Daoy (cell line): Measurements from ENCODE around the gene PFAS. TPM values are rescaled to one million over a fixed set of nuclear protein-coding genes. Genes with fewer than 3 reads are reported as not detected.
"Not testable (repeated sequence)": the region's sequence is repeated elsewhere in the genome, so short reads cannot be mapped to it uniquely, and the experiment has no call there.

Experiments
- DNase-seq: peaks from one replicate; pipeline ENCODE4 v3.0.0-alpha.2; 2015; ENCODE audit warnings: low read depth
- total RNA-seq: library from RNA; depleted of rRNA; stranded (reverse); fragments of >200 nt; shearing (Covaris generic); gene quantifications from 2 replicates; pipeline ENCODE4 v1.2.3, GENCODE V29; 2014; rRNA removed

PFAS gene, protein sequence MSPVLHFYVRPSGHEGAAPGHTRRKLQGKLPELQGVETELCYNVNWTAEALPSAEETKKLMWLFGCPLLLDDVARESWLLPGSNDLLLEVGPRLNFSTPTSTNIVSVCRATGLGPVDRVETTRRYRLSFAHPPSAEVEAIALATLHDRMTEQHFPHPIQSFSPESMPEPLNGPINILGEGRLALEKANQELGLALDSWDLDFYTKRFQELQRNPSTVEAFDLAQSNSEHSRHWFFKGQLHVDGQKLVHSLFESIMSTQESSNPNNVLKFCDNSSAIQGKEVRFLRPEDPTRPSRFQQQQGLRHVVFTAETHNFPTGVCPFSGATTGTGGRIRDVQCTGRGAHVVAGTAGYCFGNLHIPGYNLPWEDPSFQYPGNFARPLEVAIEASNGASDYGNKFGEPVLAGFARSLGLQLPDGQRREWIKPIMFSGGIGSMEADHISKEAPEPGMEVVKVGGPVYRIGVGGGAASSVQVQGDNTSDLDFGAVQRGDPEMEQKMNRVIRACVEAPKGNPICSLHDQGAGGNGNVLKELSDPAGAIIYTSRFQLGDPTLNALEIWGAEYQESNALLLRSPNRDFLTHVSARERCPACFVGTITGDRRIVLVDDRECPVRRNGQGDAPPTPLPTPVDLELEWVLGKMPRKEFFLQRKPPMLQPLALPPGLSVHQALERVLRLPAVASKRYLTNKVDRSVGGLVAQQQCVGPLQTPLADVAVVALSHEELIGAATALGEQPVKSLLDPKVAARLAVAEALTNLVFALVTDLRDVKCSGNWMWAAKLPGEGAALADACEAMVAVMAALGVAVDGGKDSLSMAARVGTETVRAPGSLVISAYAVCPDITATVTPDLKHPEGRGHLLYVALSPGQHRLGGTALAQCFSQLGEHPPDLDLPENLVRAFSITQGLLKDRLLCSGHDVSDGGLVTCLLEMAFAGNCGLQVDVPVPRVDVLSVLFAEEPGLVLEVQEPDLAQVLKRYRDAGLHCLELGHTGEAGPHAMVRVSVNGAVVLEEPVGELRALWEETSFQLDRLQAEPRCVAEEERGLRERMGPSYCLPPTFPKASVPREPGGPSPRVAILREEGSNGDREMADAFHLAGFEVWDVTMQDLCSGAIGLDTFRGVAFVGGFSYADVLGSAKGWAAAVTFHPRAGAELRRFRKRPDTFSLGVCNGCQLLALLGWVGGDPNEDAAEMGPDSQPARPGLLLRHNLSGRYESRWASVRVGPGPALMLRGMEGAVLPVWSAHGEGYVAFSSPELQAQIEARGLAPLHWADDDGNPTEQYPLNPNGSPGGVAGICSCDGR (N-terminal part only)
- total RNA-seq, result 35.1 and 37.1 TPM in 2 replicates

DNA sequence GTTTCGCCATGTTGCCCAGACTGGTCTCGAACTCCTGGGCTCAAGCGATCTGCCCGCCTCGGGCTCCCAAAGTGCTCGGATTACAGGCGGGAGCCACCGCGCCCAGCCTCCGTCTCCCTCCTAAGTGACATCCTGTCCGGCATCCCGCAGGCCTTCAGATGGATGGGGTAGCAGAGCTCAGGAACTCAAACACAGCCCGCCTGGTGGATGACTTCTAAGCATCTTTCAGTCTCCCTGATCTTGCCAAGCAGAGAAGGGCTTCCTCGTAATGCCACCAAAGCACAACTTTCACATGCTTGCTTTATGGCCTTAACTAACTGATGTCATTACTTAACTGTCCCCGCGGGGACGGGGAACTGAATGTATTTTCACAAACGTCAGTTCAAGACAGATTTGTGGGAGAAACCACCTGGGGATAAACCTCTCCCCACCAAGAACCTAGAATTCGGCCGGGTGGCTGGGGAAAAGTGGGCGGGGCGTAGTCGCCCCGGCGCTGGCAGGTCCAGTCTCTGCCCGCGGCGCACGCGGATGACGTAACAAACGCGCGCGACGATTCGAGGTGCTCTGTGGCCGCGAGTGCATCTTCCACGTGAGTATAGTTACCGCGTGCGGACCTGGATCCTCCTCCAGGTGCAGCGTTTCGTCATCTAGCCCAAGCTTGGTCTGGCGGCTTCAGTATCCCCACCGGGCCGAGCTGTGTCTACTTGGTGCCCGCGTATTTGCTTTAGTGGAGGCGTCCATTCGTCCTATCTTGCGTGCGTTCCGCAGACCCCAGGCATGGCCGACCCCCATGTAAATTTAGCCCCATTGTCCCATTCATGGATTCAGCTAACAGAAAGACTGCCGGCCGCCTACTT, at the start of gene PFAS:
TSS of gene PFAS (plus strand) at position 539 of the 857 bp plus-strand sequence. CDS start 4,649 bp downstream, outside the sequence.
- DNase-seq, result peak; percentile 93

DNA sequence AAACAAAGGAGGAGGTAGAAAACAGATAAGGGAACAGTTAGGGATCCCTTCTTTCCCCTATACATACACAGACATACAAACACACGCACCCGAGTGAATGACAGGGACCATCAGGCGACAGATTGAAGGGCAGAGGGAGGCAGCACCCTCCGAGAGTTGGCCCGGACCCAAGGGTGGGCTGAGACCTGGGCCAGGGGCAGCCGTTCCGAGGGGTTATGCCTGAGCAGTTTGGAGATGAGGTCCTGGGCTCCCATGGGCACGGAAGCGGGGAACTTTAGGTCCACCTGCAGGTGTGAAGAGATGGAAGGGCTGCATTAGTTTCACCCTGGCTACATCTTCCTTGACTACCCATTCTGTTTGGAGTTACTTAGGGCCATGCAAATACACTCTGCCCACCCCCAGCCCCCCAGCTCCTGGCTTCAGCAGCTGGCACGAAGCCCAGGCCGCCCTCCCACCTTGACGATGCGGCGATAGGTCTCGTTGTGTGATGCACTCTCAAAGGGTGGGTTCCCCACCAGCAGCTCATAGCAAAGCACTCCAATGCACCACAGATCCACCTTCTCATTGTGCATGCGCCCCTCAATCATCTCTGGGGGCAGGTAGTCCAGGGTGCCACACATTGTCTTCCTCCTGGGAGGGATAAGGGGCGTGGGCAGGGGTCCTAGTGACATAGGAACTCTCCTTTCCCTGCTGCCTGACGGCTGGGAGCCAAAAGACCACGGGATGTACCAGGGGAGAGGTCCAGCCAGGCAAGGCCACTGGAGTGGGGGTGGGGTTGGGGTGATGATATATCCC, 44.1 kb upstream of the PFAS start:
- DNase-seq, result no peak

DNA sequence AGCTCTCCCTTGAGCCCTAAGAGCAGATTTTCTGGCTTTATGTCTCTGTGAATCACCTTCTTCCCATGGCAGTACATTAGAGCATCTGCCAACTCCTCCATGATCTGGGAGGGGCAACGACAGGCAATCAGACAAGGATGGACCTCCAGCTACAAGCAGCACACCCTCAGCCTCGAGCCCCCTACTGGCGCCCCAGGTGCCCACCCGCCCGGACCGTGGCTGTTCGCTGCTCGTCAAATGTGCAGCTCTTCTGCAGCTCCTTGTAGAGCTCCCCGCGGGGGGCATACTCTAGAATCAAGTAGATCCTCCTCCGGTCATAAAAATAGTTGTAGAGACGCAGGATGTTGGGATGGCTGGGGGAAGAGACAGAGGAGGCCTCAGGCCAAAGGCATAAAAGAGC, 42.6 kb upstream of the PFAS start:
- DNase-seq, result no peak

DNA sequence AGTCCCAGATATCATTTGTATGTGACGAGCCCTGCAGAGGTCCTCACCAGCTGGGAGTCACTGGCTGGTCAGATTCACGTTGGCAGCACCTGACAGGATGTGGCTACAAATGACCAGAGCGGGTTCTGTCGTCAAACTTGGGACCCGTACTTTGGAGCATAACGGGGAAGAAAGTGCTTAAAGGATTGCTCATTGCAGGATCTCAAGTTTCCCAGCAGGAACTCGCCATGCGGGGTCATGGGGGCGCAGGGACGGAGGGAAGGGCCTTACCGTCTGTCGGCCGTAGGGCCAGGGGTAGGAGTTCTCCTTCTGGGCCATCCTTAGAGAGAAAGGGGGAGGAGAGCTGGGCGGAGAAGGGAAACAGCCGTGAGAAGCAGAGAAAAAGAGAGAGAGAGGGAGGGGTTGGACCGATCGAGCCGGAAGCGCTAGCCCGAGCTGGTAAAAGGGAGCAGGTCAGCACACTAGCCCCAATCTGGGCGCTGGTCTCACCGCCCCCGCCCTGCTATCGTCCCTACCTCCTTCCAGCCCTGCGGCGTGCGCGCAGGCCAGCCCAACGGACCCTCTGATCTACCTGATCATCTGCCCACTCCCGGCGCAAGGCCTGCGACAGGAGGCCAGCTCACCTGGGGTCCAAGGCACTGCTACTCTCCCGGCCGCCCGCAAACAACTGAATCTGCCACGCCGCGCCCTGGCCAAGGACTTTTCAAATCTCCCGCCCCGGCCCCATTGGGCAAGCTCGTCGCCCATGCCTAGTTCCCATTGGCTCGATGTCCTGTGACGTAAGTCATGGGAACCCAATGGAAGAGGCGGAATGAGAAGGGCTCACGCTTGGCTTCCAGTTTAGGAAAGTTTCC, 39.0 kb upstream of the PFAS start, which contains the start of gene AURKB:
TSS of gene AURKB (minus strand) at position 669 of the 854 bp plus-strand sequence. CDS start at position 318, 351 bp downstream.
- DNase-seq, result peak; percentile 96

DNA sequence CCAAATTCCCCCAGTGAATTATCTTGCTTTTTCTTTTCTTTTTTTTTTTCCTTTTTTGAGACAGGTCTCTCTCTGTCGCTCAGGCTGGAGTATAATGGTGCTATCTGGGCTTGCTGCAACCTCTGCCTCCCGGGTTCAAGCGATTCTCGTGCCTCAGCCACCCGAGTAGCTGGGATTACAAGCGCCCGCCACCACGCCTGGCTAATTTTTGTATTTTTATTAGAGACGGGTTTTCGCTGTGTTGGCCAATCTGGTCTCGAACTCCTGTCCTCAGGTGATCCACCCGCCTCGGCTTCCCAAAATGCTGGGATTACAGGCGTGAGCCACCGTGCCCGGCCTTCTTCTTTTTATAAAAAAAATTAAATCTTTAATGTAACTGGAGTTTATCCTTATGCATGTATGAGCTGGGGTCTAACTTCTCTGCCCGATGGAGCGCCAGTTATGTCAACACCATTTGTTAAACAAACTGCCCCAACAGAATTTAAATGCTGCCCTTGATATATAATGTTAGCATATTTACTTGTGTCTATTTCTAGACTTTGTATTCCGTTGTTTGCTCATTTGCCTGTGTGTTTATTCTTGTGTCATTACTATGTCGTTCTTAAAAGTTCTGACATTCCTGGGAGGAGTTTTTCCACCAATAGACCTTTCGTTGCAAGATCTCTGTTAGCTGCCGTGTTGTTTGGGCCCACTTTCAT, 38.2 kb upstream of the PFAS start:
- no peak for DNase-seq

DNA sequence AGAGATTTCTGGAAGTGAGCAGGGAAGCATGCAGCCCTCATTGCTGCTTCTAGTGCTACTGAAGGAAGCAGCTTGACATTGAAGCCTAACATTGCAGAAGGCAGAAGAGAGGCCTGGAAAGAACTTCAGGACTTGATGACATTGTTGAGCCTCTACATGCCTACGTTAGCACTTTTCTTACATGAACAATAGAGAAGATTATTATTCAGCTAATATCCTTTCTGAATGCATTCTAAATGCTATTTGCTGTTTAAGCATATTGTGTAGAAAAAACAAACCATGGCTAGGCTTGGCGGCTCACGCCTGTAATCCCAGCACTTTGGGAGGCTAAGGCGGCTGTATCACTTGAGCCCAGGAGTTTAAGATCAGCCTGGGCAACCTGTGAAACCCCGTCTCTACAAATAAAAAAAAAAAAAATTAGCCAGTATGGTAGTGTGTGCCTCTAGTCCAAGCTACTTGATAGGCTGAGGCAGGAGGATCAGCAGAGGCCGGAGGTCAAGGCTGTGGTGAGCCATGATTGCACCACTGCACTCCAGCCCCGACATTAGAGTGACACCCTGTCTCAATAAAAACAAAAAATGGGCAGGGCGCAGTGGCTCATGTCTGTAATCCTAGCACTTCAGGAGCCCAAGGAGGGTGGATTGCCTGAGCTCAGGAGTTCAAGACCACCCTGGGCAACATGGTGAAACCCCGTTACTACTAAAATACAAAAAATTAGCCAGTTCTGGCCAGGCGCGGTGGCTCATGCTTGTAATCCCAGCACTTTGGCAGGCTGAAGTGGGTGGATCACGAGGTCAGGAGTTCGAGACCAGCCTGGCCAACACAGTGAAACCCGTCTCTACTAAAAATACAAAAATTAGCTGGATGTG, 36.5 kb upstream of the PFAS start:
- DNase-seq, result no peak

DNA sequence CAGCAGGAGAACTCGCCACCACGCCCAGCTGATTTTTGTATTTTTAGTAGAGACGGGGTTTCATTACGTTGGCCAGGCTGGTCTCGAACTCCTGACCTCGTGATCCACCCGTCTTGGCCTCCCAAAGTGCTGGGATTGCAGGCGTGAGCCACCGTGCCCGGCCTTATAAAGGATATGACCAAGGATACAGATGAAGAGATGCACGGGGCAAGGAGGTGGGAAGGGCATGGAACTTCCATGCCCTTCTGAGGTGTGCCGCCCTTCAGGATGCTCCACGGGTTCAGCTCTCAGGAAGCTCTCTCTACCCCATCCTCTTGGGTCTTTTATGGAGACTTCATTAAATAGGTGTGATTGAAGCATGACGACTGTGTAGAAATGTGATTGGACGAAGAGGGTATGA, 35.1 kb upstream of the PFAS start:
- not testable (repeated sequence) for DNase-seq

DNA sequence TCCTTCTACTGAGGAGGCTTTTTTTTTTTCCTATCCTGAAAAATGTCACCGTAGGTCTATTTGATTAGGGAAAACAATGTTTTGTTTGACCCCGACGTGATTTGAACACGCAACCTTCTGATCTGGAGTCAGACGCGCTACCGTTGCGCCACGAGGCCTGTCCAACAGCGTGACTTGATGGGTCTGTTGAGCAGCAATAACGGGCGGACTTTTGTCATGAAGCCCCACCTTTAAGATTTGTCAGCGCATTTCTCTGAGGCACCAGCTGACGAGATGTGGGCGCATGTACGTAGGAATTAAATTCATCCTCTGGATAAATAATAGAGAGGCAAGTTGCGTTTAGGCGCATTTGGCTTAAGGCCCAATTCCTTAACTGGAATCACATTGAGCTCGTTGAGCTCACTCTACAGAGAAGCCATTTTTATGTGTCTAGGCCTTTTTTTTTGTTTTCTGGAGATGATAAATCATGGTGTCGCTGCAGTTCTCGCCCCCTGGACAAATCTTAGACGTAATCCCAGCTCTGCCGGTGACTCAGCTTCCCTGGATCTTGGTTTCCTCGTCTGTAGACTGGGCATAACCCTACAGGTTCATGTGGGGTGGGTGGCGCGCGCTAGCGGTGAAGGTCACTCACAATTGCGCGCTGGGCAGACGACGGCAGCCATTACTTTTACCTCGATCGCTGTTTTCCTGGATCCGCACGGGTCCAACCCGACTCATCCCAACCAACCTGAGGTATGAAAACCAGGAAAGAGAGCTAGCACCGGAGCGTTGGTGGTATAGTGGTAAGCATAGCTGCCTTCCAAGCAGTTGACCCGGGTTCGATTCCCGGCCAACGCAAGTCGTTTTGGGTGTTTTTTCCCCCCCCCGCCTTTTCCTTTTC, 28.1 kb upstream of the PFAS start:
- DNase-seq, result peak; percentile 87

DNA sequence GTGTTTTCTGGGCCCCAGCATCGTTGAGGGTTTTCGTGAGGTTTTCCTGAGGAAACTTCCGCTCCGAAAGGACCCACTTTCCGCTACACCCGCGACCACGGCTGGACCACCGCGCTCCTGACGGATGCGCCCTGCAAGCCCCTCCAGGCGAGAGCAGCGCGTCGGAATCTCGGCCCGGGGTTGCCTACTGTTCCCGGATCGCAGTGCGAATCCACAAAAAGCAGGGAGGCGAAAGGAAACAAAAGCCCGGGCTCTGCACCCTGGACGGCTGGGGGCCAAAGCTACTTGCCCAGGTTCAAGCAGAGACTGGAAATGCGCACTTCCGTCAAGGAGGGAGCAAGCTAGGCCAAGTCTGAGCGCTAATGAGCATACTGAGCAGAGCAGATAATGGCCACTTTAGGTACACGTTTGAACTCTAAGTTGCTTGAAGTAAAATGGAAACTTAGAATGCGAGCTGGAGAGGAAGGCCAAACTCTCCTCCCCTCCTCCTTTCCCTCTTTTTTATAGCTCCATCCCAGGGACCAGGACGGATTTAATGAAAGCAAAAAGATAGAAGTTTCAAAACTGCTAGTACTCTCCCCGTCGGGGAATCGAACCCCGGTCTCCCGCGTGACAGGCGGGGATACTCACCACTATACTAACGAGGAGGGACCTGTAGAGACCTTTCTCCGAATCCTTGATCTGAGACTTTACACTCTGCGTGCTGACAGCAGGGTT, 27.3 kb upstream of the PFAS start:
- DNase-seq, result peak; percentile 75

DNA sequence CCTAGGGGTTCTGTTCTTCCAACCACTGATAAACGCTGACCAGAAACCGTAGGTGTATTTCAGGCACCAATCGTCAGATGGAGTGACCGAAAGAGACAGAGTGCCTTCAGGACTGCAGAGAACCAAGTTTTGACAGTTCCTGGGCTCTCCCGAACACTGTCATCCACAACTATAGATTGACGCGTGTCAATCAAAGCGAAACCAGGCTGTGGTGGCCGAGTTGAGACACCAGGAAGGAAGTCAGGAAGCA, 26.8 kb upstream of the PFAS start:
- no peak for DNase-seq

DNA sequence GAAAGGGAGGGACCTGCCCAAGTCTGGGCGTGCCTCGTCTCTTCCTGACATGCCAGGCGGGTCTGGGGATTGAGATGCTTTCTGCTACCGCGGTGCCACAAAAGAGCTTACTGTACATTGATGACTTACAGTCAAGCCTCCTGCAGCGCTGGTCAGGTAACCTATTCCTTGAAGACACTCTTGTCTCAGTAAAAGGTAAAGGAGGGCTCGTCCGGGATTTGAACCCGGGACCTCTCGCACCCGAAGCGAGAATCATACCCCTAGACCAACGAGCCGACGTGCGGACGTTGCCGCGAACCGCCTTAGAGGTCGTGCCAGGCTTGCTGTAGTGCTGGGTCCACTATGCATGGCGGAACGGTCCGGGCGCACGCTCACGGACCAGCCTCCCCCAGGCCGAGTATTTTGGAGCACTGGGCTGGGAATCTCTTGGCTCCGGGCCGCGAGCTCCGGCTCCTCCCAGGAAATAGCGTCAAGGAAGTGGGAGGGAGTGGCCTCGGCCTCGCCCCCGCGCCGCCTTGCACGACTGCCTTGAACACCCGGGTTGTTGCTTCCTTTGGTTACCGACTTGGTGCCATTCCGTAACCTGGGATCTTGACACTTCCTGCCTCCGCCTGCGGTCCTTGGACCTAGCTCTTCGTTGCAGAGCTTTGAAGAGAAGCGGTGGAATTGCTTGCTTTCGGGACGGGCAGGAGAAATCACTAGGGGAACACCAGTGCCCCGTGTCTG, 26.3 kb upstream of the PFAS start:
- peak; percentile 94 for DNase-seq

DNA sequence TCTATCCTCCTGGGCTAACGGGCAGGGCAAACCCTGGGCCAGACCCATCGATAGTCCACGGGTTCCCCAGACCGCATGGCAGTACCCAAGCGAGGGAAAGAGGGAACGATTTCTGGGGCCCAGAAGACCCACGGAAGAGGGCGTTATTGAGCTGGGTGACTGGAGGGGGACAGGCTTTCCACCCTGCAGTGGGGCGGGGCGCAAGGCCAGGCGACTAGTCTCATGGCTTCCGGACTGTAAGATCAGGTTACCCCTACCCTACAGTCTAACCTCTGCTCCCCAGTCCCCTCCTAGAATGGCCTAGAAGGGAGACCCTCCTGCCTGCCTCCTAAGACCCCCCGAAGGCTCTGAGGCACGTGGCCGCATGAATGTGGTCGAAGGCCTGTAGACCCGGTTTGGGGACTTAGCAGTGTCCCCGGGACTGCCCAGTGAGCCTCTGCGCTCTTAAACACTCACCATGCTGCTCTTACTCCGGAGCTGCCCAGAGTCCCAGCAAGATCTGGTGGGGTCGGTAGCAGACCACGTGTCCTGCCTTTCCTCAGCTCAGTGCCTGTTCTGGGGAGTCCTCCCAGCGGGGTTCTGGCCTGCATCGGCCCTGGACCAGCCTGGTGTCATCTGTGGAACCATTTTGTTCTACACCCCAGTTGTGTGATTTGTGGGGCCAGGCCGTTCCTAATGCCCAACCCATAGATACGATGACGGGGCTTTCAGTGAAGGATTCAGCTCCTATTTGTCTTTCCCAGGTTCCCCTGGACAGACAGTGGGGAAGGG, 25.5 kb upstream of the PFAS start:
- DNase-seq, result peak; percentile 67

DNA sequence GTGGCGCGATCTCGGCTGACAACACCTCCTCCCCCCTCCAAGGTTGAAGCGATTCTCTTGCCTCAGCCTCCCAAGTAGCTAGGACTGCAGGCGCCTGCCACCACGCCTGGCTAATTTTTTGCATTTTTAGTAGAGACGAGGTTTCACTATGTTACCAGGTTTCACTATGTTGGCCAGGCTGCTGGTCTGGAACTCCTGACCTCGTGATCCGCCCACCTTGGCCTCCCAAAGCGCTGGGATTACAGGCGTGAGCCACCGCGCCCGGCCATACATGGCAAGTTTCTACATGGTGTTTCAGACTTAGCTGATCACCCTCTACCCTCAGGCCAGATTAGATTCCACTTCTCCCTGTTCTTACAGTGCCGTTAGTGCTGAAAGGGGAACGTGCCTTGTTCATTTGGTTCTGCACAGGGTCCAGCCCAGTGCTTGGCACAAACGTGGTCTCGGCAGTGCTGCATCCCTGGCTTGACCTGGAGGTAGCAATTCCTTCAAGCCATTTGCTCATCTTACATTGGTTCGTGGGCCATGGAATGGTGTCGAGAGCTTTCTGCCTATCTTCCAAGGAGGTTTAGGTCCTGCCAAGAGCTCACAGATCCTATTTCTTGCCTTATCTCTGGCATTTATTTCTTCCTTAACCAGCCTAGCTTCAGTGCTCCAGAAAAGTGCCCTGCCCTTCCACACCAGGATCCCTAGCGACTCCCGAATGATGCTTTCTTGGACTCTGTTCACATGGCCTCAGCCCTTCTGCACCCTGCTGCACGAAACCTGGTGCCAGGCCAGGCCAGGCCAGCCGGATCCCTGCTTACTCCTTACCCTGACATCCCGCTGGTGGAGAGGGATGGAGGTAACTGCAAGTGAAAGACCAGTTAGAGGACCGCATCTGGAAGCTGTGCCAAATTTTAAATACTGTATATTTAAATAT, 23.9 kb upstream of the PFAS start:
- DNase-seq, result no peak
